HepG2 (cell line): ENCODE measurements around the gene SMCO1. TPM values are rescaled to one million over a fixed set of nuclear protein-coding genes. Genes with fewer than 3 reads are reported as not detected.
A peak's percentile ranks its signal among the peaks of the same experiment; 100 is the strongest.

Experiments
- ATF7 ChIP-seq, 2 experiments: fragments of 450-650 bp in 1 of 2; sonication (generic) in 1 of 2; formaldehyde crosslinking in 1 of 2; IDR thresholded peaks; 2 replicates each; pipeline versions ENCODE4 v1.4.0 to v1.6.1; 2016 to 2020; ENCODE audit warnings: antibody characterized with exemption in 1 of 2, mild to moderate bottlenecking in 1 of 2, missing genetic modification reagents in 1 of 2
- HMGXB4 ChIP-seq, 2 experiments: sonication (generic) in 1 of 2; formaldehyde crosslinking in 1 of 2; IDR thresholded peaks; 2 replicates each; pipeline versions ENCODE4 v1.4.0 to v1.6.1; 2018 to 2020; ENCODE audit warnings: missing genetic modification reagents in 2 of 2, borderline replicate concordance in 1 of 2, low read depth in 1 of 2, mild to moderate bottlenecking in 1 of 2, missing biosample characterization in 1 of 2
- IKZF5 ChIP-seq: IDR thresholded peaks from 2 replicates; pipeline ENCODE4 v1.6.1; 2018; ENCODE audit warnings: missing genetic modification reagents, mild to moderate bottlenecking, missing compliant biosample characterization
- IRF2 ChIP-seq: IDR thresholded peaks from 2 replicates; pipeline ENCODE4 v1.6.1; 2018; ENCODE audit warnings: missing genetic modification reagents, missing compliant biosample characterization
- LCORL ChIP-seq, 2 experiments: fragments of 450-650 bp in 1 of 2; sonication (generic) in 1 of 2; formaldehyde crosslinking in 1 of 2; IDR thresholded peaks; 2 replicates each; pipeline versions ENCODE4 v1.5.0 to v1.6.1; 2017 to 2020; ENCODE audit warnings: antibody characterized with exemption in 1 of 2, missing genetic modification reagents in 1 of 2
- MEF2D ChIP-seq: sonication (generic); formaldehyde crosslinking; IDR thresholded peaks from 2 replicates; pipeline ENCODE4 v1.5.1; 2020; ENCODE audit warnings: mild to moderate bottlenecking, missing genetic modification reagents
- MIER3 ChIP-seq: IDR thresholded peaks from 2 replicates; pipeline ENCODE4 v1.6.1; 2016; ENCODE audit warnings: missing compliant biosample characterization, borderline replicate concordance
- MXD4 ChIP-seq: IDR thresholded peaks from 2 replicates; pipeline ENCODE4 v1.6.1; 2016; ENCODE audit warnings: mild to moderate bottlenecking, missing biosample characterization, missing genetic modification reagents
- NFYB ChIP-seq: sonication (generic); formaldehyde crosslinking; IDR thresholded peaks from 2 replicates; pipeline ENCODE4 v1.4.0; 2020; ENCODE audit warnings: missing genetic modification reagents
- NR0B2 ChIP-seq: sonication (generic); formaldehyde crosslinking; IDR thresholded peaks from 2 replicates; pipeline ENCODE4 v1.4.0; 2020; ENCODE audit warnings: mild to moderate bottlenecking, missing genetic modification reagents
- SAP130 ChIP-seq: IDR thresholded peaks from 2 replicates; pipeline ENCODE4 v1.6.1; 2016; ENCODE audit warnings: low read depth
- SMC3 ChIP-seq: IDR thresholded peaks from 2 replicates; pipeline ENCODE4 v1.6.1; 2011; ENCODE audit warnings: low read length, improper control_type of control experiment
- STAG1 ChIP-seq: sonication (generic); formaldehyde crosslinking; IDR thresholded peaks from 2 replicates; pipeline ENCODE4 v1.4.0; 2020; ENCODE audit warnings: missing genetic modification reagents
- TFE3 ChIP-seq: IDR thresholded peaks from 2 replicates; pipeline ENCODE4 v1.6.1; 2016
- TGIF2 ChIP-seq: IDR thresholded peaks from 2 replicates; pipeline ENCODE4 v1.6.1; 2016; ENCODE audit warnings: control low read depth, missing compliant biosample characterization
- ZNF501 ChIP-seq: sonication (generic); formaldehyde crosslinking; IDR thresholded peaks from 2 replicates; pipeline ENCODE4 v1.5.1; 2020; ENCODE audit warnings: mild to moderate bottlenecking, moderate library complexity, missing genetic modification reagents
- ZNF580 ChIP-seq: IDR thresholded peaks from 2 replicates; pipeline ENCODE4 v1.6.1; 2016; ENCODE audit warnings: low read depth, borderline replicate concordance
- ZNF607 ChIP-seq: sonication (generic); formaldehyde crosslinking; IDR thresholded peaks from 2 replicates; pipeline ENCODE4 v1.5.1; 2020; ENCODE audit warnings: missing genetic modification reagents, mild to moderate bottlenecking, borderline replicate concordance
- ZNF710 ChIP-seq: sonication (generic); formaldehyde crosslinking; IDR thresholded peaks from 2 replicates; pipeline ENCODE4 v1.5.0; 2020; ENCODE audit warnings: mild to moderate bottlenecking, missing genetic modification reagents, borderline replicate concordance
- ZNF713 ChIP-seq: sonication (generic); formaldehyde crosslinking; IDR thresholded peaks from 2 replicates; pipeline ENCODE4 v1.4.0; 2020; ENCODE audit warnings: mild to moderate bottlenecking, missing genetic modification reagents
- polyA plus RNA-seq, 8 experiments: library from polyadenylated mRNA; depleted of rRNA in 3 of 8; stranded (reverse) in 7 of 8; unstranded in 1 of 8; fragments of >200 nt; fragmentation: Illumina TruSeq in 4 of 8; extraction: Trizol in 4 of 8; gene quantifications; 2 replicates each; pipeline versions ENCODE4 v1.2.1 to v1.2.3, GENCODE V29; 2011 to 2016; ENCODE audit warnings: low read depth in 4 of 8, missing spikeins in 1 of 8, mixed read lengths in 1 of 8; ENCODE audit not compliant: insufficient read depth in 1 of 8
- total RNA-seq, 5 experiments: library from RNA; depleted of rRNA; stranded (reverse); fragments of >200 nt; fragmentation: Illumina TruSeq; extraction: Trizol; gene quantifications; 2 replicates each; pipeline ENCODE4 v1.2.3, GENCODE V29; 2016; ENCODE audit warnings: low read depth in 1 of 5

The SMCO1 gene
- total and polyA plus RNA-seq, 2 of the 13 experiments (the other 11 are each of a cell fraction or from before 2014, with no cell fraction given) = not detected

GRCh38 chr3:196518966-196519717, 4.0 kb upstream of the SMCO1 start (continued):
- TF ChIP-seq HMGXB4 (CRISPR knock-in tag; IDR thresholded peaks at IDR 0.05; ENCODE audit: borderline replicate concordance in 1 of 2, low read depth in 1 of 2) (peak; percentile 49 to 58; a peak in 2 of 4 replicates), MIER3 (CRISPR knock-in tag) (peak; percentile 45; the same call in 1 of the 2 replicates), TGIF2 (peak; percentile 42; the same call in 1 of the 2 replicates), SMC3 (peak; percentile 86), IKZF5 (CRISPR knock-in tag) (peak; percentile 57; the same call in 1 of the 2 replicates), MEF2D (no peak), TFE3 (CRISPR knock-in tag) (peak; percentile 38; the same call in 1 of the 2 replicates), IRF2 (CRISPR knock-in tag) (peak; percentile 72; the same call in 1 of the 2 replicates), ATF7 (IDR thresholded peaks at IDR 0.05) (peak; percentile 38), ATF7 (CRISPR knock-in tag; IDR thresholded peaks at IDR 0.05) (no peak), STAG1 (CRISPR knock-in tag) (peak; percentile 96), MXD4 (0 out of 2 replicates have a peak, but pooled peaks have one; percentile 20), NR0B2 (CRISPR knock-in tag) (no peak), ZNF713 (CRISPR knock-in tag) (no peak), NFYB (CRISPR knock-in tag) (no peak), ZNF580 (CRISPR knock-in tag) (peak; percentile 32; the same call in 1 of the 2 replicates), ZNF607 (CRISPR knock-in tag) (0 out of 2 replicates have a peak, but pooled peaks have one; percentile 51), LCORL (IDR thresholded peaks at IDR 0.05) (no peak), LCORL (CRISPR knock-in tag; IDR thresholded peaks at IDR 0.05) (peak; percentile 51; the same call in 1 of the 2 replicates), ZNF710 (CRISPR knock-in tag) (0 out of 2 replicates have a peak, but pooled peaks have one; percentile 32), ZNF501 (CRISPR knock-in tag) (0 out of 2 replicates have a peak, but pooled peaks have one; percentile 45), SAP130 (peak; percentile 60)
